ENCODE measurements around the gene KDM5B.

- TF ChIP-seq CTCF (IDR thresholded peaks at IDR 0.05 in 2 of 3, conservative IDR thresholded peaks at IDR 0.05 in 1 of 3; ENCODE audit: borderline replicate concordance in 1 of 3, insufficient read depth in 1 of 3, low read depth in 2 of 3, low read length in 2 of 3) (no peak), CEBPB (IDR thresholded peaks at IDR 0.05; ENCODE audit: low read depth) (no peak), RAD21 (IDR thresholded peaks at IDR 0.05; ENCODE audit: low read depth) (no peak), EZH2 (IDR thresholded peaks at IDR 0.05) (no peak), ELF1 (IDR thresholded peaks at IDR 0.05; ENCODE audit: borderline replicate concordance, low read depth) (no peak), POLR2AphosphoS5 (IDR thresholded peaks at IDR 0.05; ENCODE audit: low read depth, low read length) (no peak), FOSL1 (IDR thresholded peaks at IDR 0.05; ENCODE audit: low read depth) (no peak), POLR2A (IDR thresholded peaks at IDR 0.05; ENCODE audit: borderline replicate concordance, extremely low read depth, insufficient read depth, insufficient read length) (no peak), SP1 (IDR thresholded peaks at IDR 0.05; ENCODE audit: low read depth) (no peak)
These were observed 17.5 kb upstream of the KDM5B start for GRCh38 chr1:202825748-202826147.

Data from HCT116 (cell line).